ENCODE results near the gene KCP. TPM values are rescaled to one million over a fixed set of nuclear protein-coding genes. Genes with fewer than 3 reads are reported as not detected.

KCP gene
- total and polyA plus RNA-seq, 10 of the 15 experiments (the other 5 are each of a cell fraction or from before 2014, with no cell fraction given), result 0.05 to 7.8 (median 2.5) TPM

GRCh38 chr7:128923411-128923800, 12.9 kb upstream of the KCP start:
- no peak overlapping the region for H3K4me2 ChIP-seq (ENCODE audit: control insufficient read depth, insufficient read depth)
- no peak for TF ChIP-seq MLLT1 (IDR thresholded peaks at IDR 0.05)
- TF ChIP-seq REST (IDR thresholded peaks at IDR 0.05; ENCODE audit: low read depth, low read length), result peak; percentile 26; the same call in 1 of the 2 replicates

More at GRCh38 chr7:128923411-128923800, 12.9 kb upstream of the KCP start:
- intact Hi-C loops (cut with micrococcal nuclease; ENCODE audit: unreplicated experiment) (no loop called here), in situ Hi-C loops (cut with MboI) (no loop called here)
- no peaks in the 10 kb centered on the region for H3K36me3 ChIP-seq (ENCODE audit: control insufficient read depth in 2 of 2, insufficient read depth in 2 of 2, low read length in 1 of 2)
- FAIRE-seq, result no peak
- no peak overlapping the region for H3K9ac ChIP-seq (ENCODE audit: control insufficient read depth, insufficient read depth, low read length)
- H4K20me1 ChIP-seq (ENCODE audit: control insufficient read depth, insufficient read depth), result no peaks in the 10 kb centered on the region
- no peak for ATAC-seq
- ChIA-PET POLR2A (interaction anchor here (1.6 to 2.4 kb wide), 2 partner anchors 10 to 17 kb away, joined by 7 to 11 read pairs; no protein-coding TSS in a partner anchor), SMC1A (ENCODE audit: uncharacterized antibody, unreplicated experiment) (interaction anchor here (0.9 to 1.3 kb wide), 2 partner anchors 19 to 168 kb away, joined by 3 read pairs; no protein-coding TSS in a partner anchor), CTCF (interaction anchor here (0.9 to 1.5 kb wide), 4 partner anchors 10 to 168 kb away, joined by 3 to 5 read pairs (median 3); partner anchors contain the start of gene KCP), RAD21 (ENCODE audit: unreplicated experiment) (interaction anchor here (0.5 to 1.4 kb wide), 4 partner anchors 14 to 199 kb away, joined by 3 to 4 read pairs (median 4); partner anchors contain the start of gene IRF5)
- 56% methylated on average over 5 of the region's 5 CpGs for WGBS (ENCODE audit: insufficient coverage, insufficient replicate concordance, low lambda C conversion rate, missing lambda C conversion rate)
- DNase-seq (ENCODE audit: low read depth, low spot score), result no peak
- no peak overlapping the region for H2AFZ ChIP-seq (ENCODE audit: control insufficient read depth, low read depth, low read length)
- no peak overlapping the region for H3K4me3 ChIP-seq
- H3K9me3 ChIP-seq (replicated peaks; ENCODE audit: control insufficient read depth, insufficient read depth, low read length), result no peaks in the 10 kb centered on the region
- no TSS peak for BruUV-seq (replicated peaks)
- H3K27me3 ChIP-seq (replicated peaks in 1 of 2; ENCODE audit: control insufficient read depth in 2 of 2, insufficient read depth in 2 of 2, low read length in 1 of 2), result no peaks in the 10 kb centered on the region
- H3K27ac ChIP-seq (ENCODE audit: control insufficient read depth, insufficient read depth), result no peak overlapping the region
- H3K4me1 ChIP-seq (ENCODE audit: control insufficient read depth, insufficient read depth, low read length), result no peaks in the 10 kb centered on the region
- H3K79me2 ChIP-seq (ENCODE audit: control insufficient read depth, insufficient read depth, low read length), result no peaks in the 10 kb centered on the region

Measured in GM12878 (cell line).